Measurements from ENCODE around the gene IDI1. TPM values are rescaled to one million over a fixed set of nuclear protein-coding genes. Genes with fewer than 3 reads are reported as not detected.
"Not testable (repeated sequence)": the region's sequence is repeated elsewhere in the genome, so short reads cannot be mapped to it uniquely, and the experiment has no call there.

Gene IDI1
- total RNA-seq, 1 experiment from 2014 or later, result 30.2 TPM

DNA sequence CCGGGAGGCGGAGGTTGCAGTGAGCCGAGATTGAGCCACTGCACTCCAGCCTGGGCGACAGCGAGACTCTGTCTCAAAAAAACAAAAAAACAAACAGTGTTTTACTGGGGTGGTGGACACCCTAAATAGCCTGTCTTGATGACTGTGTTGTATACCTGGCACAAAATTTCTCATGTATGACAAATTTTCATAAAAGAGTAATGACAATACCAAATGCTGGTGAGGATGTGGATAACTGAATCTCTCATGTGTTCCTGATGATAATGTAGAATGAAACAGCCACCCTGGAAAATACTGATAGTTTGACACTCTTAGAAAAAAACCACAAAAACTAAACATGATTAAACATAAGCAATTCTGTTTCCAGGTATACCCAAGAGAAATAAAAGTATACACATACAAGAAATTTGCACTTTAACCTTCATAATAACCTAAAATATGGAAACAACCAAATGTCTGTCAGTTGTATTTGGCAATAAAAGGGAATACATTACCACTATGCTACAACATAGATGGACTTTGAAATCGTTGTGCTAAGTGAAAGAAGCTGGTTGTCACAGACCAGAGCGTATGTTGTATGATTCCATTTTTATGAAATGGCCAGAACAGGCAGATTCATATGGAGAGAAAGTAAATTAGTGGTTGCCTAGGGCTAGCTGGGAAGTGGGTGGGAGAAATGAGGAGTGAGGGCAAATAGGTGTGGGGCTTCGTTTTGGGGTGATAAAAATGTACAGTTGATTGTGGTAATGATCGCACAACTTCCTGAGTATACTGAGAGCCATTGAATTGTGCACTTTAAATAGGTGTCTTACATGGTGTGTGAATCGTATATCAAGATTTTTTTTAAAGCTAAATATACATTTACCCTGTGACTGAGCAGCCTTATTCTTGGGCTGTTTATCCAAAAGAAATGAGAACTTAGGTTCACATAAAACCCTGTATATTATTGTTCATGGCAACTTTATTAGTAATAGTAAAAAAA is 19.8 kb upstream of the IDI1 start:
- DNase-seq (no peak), ATAC-seq (no peak)
- CTCF ChIA-PET, result no interaction called here
- Histone ChIP-seq H3K4me1 (ENCODE audit: insufficient read depth, low read length) (no peaks in the 10 kb centered on the region), H3K4me3 (ENCODE audit: low read length) (no peak overlapping the region), H3K9me3 (ENCODE audit: low read length) (no peaks in the 10 kb centered on the region), H3K4me2 (ENCODE audit: low read length) (no peak overlapping the region), H3K9ac (ENCODE audit: low read length) (no peak overlapping the region), H3K36me3 (ENCODE audit: low read depth, low read length) (no peaks in the 10 kb centered on the region), H3K27me3 (ENCODE audit: low read length) (no peaks in the 10 kb centered on the region), H4K20me1 (ENCODE audit: low read length) (no peaks in the 10 kb centered on the region), H3K27ac (ENCODE audit: low read length) (no peak overlapping the region), H3K9me2 (replicated peaks; ENCODE audit: low read length) (no peaks in the 10 kb centered on the region), H3K79me2 (ENCODE audit: low read length) (no peaks in the 10 kb centered on the region), H3F3A (ENCODE audit: low read length, unreplicated experiment) (no peaks in the 10 kb centered on the region), H2AFZ (ENCODE audit: low read length) (no peak overlapping the region)
- TF ChIP-seq EZH2phosphoT487 (IDR thresholded peaks at IDR 0.05; ENCODE audit: borderline replicate concordance, low read length), result no peak
- no TSS peak for BruUV-seq (replicated peaks)
- POLR2A ChIA-PET (ENCODE audit: unreplicated experiment), result no interaction called here
- intact Hi-C loops (cut with micrococcal nuclease), result no loop called here

DNA sequence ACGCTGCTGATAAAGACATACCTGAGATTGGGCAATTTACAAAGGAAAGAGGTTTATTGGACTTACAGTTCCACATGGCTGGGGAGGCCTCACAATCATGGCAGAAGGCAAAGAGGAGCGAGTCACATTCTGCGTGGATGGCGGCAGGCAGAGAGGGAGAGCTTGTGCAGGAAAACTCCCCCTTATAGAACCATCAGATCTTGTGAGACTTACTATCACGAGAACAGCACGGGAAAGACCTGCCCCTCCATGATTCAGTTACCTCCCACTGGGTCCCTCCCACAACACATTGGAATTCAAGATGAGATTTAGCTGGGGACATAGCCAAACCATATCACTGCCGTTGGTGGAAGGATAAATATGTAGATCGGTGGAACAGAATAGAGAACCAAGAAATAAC is 17.8 kb upstream of the IDI1 start:
- H2AFZ ChIP-seq (ENCODE audit: low read length); H3K4me1 ChIP-seq (ENCODE audit: insufficient read depth, low read length); H3K9ac ChIP-seq (ENCODE audit: low read length); H3K9me3 ChIP-seq (ENCODE audit: low read length); H3F3A ChIP-seq (ENCODE audit: low read length, unreplicated experiment); DNase-seq; H3K27ac ChIP-seq (ENCODE audit: low read length); POLR2A ChIA-PET (ENCODE audit: unreplicated experiment); intact Hi-C loops (cut with micrococcal nuclease); H3K79me2 ChIP-seq (ENCODE audit: low read length); H3K36me3 ChIP-seq (ENCODE audit: low read depth, low read length); ATAC-seq; H4K20me1 ChIP-seq (ENCODE audit: low read length); H3K9me2 ChIP-seq (replicated peaks; ENCODE audit: low read length); BruUV-seq (replicated peaks); H3K4me3 ChIP-seq (ENCODE audit: low read length); CTCF ChIA-PET; H3K4me2 ChIP-seq (ENCODE audit: low read length); H3K27me3 ChIP-seq (ENCODE audit: low read length): not testable (repeated sequence)

DNA sequence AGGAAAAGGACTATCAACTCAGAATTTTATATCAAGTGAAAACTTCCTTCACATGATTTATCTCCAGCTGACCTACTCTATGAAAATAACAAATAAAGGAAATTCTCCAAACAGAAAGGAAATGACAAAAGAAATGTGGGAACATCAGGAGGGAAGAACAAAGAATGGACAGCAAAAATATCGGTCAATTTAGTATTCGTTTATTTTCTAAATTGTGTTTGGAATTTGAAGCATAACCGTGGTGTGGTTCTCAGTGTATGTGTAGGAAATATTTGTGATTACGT is 16.0 kb upstream of the IDI1 start:
- H3K27me3 ChIP-seq (ENCODE audit: low read length), result no peaks in the 10 kb centered on the region
- no peak overlapping the region for H3K4me2 ChIP-seq (ENCODE audit: low read length)
- H3K9me3 ChIP-seq (ENCODE audit: low read length), result no peaks in the 10 kb centered on the region
- ChIA-PET POLR2A (ENCODE audit: unreplicated experiment) (no interaction called here), CTCF (no interaction called here)
- intact Hi-C loops (cut with micrococcal nuclease), result no loop called here
- ATAC-seq (no peak), DNase-seq (no peak)
- no TSS peak for BruUV-seq (replicated peaks)
- no peak overlapping the region for H2AFZ ChIP-seq (ENCODE audit: low read length)
- H3F3A ChIP-seq (ENCODE audit: low read length, unreplicated experiment), result no peaks in the 10 kb centered on the region
- H3K36me3 ChIP-seq (ENCODE audit: low read depth, low read length), result no peaks in the 10 kb centered on the region
- H3K4me3 ChIP-seq (ENCODE audit: low read length), result no peak overlapping the region
- no peaks in the 10 kb centered on the region for H3K4me1 ChIP-seq (ENCODE audit: insufficient read depth, low read length)
- TF ChIP-seq EZH2 (IDR thresholded peaks at IDR 0.05; ENCODE audit: low read length, unreplicated experiment) (no peak), EZH2phosphoT487 (IDR thresholded peaks at IDR 0.05; ENCODE audit: borderline replicate concordance, low read length) (no peak)
- TF ChIP-seq, protein P1, sequence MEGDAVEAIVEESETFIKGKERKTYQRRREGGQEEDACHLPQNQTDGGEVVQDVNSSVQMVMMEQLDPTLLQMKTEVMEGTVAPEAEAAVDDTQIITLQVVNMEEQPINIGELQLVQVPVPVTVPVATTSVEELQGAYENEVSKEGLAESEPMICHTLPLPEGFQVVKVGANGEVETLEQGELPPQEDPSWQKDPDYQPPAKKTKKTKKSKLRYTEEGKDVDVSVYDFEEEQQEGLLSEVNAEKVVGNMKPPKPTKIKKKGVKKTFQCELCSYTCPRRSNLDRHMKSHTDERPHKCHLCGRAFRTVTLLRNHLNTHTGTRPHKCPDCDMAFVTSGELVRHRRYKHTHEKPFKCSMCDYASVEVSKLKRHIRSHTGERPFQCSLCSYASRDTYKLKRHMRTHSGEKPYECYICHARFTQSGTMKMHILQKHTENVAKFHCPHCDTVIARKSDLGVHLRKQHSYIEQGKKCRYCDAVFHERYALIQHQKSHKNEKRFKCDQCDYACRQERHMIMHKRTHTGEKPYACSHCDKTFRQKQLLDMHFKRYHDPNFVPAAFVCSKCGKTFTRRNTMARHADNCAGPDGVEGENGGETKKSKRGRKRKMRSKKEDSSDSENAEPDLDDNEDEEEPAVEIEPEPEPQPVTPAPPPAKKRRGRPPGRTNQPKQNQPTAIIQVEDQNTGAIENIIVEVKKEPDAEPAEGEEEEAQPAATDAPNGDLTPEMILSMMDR (conservative IDR thresholded peaks at IDR 0.05; ENCODE audit: low read depth, low read length), result no peak
- H3K9ac ChIP-seq (ENCODE audit: low read length), result no peak overlapping the region
- H3K9me2 ChIP-seq (replicated peaks; ENCODE audit: low read length), result no peaks in the 10 kb centered on the region
- peaks cover 13% of the 10 kb centered on the region; the same call in 1 of the 2 replicates for H3K79me2 ChIP-seq (ENCODE audit: low read length)
- H3K27ac ChIP-seq (ENCODE audit: low read length), result no peak overlapping the region
- no peaks in the 10 kb centered on the region for H4K20me1 ChIP-seq (ENCODE audit: low read length)

All from PC-3 (cell line).